Memory B cell (primary cell): ENCODE data around the gene UBALD1.
"Not testable (repeated sequence)": the region's sequence is repeated elsewhere in the genome, so short reads cannot be mapped to it uniquely, and the experiment has no call there.

ENCODE experiments used
- ATAC-seq: fragments of 150-1000 bp; cut with Tn5 transposase; 2 replicates; pipeline ENCODE4 v1.10.0; 2021; ENCODE audit warnings: low read depth, mild to moderate bottlenecking, moderate library complexity
- DNase-seq, 2 donors: peaks; one replicate each; pipeline ENCODE4 v3.0.0; 2022; ENCODE audit warnings: low spot score in 2 of 2
- H3K27ac Mint-ChIP-seq: one replicate; pipeline ENCODE4 v1.8.0; 2022; ENCODE audit warnings: mild to moderate bottlenecking, moderate library complexity, mixed read lengths
- H3K27me3 Mint-ChIP-seq: one replicate; pipeline ENCODE4 v1.8.0; 2022; ENCODE audit warnings: mixed read lengths
- H3K36me3 Mint-ChIP-seq: one replicate; pipeline ENCODE4 v1.8.0; 2022; ENCODE audit warnings: mild to moderate bottlenecking, mixed read lengths
- H3K4me1 Mint-ChIP-seq: one replicate; pipeline ENCODE4 v1.8.0; 2022; ENCODE audit warnings: mixed read lengths
- H3K4me3 Mint-ChIP-seq: one replicate; pipeline ENCODE4 v1.8.0; 2022; ENCODE audit warnings: mild to moderate bottlenecking, moderate library complexity, mixed read lengths
- H3K9me3 Mint-ChIP-seq: one replicate; pipeline ENCODE4 v1.8.0; 2022; ENCODE audit warnings: mixed read lengths

Gene UBALD1

DNA sequence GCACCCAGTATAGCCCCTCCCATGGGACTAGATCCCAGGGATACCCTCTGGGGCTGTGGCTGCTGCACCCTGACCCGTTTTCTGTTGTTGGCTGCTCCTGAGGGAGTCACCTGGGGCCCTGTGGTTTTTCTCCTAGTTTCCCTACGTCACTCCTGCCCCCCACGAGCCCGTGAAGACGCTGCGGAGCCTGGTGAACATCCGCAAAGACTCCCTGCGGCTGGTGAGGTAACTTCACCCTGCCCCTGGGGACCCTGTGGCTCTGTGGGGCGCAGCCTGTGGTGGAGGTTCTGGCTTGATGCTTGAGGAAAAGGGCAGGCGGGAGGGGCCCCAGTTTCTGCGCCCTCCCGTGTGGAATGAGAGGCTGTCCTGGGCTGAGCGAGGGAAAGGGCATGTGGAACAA, 37.1 kb upstream of the UBALD1 start:
- peak; percentile 26 to 35 for DNase-seq
- peaks cover 12% of the 10 kb centered on the region for H3K36me3 Mint-ChIP-seq
- peaks cover 17% of the 10 kb centered on the region for H3K4me1 Mint-ChIP-seq
- no peak overlapping the region for H3K27ac Mint-ChIP-seq
- H3K27me3 Mint-ChIP-seq: no peaks in the 10 kb centered on the region
- H3K9me3 Mint-ChIP-seq: no peaks in the 10 kb centered on the region
- H3K4me3 Mint-ChIP-seq: no peak overlapping the region
- ATAC-seq: peak; percentile 80

DNA sequence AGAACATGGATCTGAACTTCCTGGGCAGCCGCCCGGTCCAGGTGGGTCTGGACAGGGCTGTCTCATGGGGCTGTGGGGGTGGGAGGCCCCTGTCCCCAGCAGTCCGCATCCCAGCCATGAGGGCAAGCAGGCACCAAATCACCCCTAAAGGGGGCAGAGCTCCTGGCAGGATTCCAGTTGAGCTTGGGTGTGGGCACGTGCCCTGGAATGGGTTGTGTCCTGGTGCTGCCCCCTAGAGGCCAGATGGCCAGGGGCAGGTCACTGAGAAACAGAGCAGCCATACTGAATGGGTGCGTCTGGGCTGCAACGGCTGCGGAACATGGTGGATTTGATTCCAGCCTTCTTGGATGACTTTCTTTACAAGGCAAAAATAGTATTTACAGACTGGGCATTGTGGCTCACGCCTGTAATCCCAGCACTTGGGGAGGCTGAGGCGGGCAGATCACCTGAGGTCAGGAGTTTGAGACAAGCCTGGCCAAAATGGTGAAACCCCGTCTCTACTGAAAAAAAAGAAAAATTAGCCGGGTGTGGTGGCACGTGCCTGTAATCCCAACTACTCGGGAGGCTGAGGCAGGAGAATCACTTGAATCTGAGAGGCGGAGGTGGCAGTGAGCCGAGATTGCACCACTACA, 35.9 kb upstream of the UBALD1 start:
- H3K36me3 Mint-ChIP-seq: not testable (repeated sequence)

DNA sequence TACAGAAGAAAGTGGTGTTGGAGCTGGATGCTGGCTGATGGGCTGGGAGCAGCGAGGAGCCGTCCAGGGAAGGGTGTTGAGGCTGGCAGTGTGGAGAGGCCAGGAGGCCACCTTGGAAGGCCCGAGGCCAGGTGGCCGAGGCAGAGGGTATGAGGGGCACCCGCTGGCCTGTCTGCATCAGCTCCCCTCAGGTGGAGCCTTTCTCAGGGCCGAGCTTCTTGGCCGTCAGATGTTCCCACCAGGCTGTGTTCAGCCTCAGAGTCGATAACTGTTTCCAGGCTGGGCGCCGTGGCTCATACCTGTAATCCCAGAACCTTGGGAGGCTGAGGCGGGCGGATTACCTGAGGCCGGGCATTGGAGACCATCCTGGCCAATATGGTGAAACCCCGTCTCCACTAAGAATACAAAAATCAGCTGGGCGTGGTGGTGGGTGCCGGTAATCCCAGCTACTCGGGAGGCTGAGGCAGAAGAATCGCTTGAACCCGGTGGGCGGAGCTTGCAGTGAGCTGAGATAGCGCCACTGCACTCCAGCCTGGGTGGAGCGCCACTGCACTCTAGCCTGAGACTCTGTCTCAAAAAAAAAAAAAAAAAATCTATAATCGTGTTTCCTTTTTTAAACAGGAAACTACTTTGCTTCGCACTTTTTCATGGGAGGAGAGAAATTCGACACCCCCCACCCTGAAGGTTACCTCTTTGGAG, 35.2 kb upstream of the UBALD1 start:
- H3K4me3 Mint-ChIP-seq: no peak overlapping the region
- no peak overlapping the region for H3K27ac Mint-ChIP-seq
- ATAC-seq: no peak
- H3K27me3 Mint-ChIP-seq: no peaks in the 10 kb centered on the region
- no peak for DNase-seq
- H3K36me3 Mint-ChIP-seq: peaks cover 11% of the 10 kb centered on the region
- H3K9me3 Mint-ChIP-seq: no peaks in the 10 kb centered on the region
- H3K4me1 Mint-ChIP-seq: peaks cover 21% of the 10 kb centered on the region

More for the DNA sequence above, 35.9 kb upstream of the UBALD1 start:
- DNase-seq: peak; percentile 65 to 73
- not testable (repeated sequence) for H3K4me3 Mint-ChIP-seq, H3K27me3 Mint-ChIP-seq, H3K9me3 Mint-ChIP-seq, H3K27ac Mint-ChIP-seq
- H3K4me1 Mint-ChIP-seq: peaks cover 17% of the 10 kb centered on the region
- peak; percentile 73 for ATAC-seq

DNA sequence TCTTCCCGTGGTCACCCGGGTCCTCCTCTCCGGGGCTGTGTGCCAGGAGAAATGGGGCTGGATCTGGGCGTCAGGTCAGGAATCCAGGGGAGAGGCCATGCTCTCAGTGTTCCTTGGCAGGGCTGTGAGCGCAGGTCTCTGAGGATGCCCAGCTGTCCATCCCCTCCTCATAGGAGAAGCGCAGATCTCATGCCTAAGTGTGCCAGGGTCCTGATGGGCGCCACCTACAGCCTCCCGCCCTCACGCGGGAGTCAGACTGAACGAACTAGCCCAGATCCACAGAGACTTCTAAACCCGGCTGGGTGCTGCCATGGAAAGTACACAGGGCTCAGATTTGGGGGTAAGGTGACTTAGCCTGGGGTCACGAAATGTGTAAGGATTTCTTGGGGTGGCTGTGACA, 34.2 kb upstream of the UBALD1 start:
- Mint-ChIP-seq H3K4me1 (peaks cover 21% of the 10 kb centered on the region), H3K36me3 (peaks cover 11% of the 10 kb centered on the region), H3K27ac (peak overlapping the region; percentile 58), H3K27me3 (no peaks in the 10 kb centered on the region), H3K9me3 (no peaks in the 10 kb centered on the region), H3K4me3 (no peak overlapping the region)
- ATAC-seq (no peak), DNase-seq (no peak)

DNA sequence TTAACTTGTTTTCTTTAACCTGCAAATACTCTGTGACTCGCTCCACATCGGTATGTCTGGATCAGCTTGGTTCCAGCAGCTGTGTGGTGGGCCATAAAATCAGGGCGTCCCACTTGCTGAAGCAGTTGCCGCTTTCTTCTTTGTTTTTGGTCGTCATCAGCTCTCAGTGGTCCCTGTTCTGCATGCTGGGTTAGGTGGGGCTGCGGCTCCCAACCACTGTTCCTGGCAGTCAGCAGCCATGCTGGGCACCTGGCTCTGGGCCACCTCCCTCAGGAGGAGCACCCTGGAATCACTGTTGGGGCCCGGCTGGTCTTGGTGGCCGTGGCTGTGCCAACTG, 32.9 kb upstream of the UBALD1 start:
- Mint-ChIP-seq H3K36me3 (peaks cover 7% of the 10 kb centered on the region), H3K27ac (no peak overlapping the region), H3K4me3 (no peak overlapping the region), H3K4me1 (peaks cover 21% of the 10 kb centered on the region), H3K27me3 (no peaks in the 10 kb centered on the region), H3K9me3 (no peaks in the 10 kb centered on the region)
- DNase-seq: no peak
- no peak for ATAC-seq

DNA sequence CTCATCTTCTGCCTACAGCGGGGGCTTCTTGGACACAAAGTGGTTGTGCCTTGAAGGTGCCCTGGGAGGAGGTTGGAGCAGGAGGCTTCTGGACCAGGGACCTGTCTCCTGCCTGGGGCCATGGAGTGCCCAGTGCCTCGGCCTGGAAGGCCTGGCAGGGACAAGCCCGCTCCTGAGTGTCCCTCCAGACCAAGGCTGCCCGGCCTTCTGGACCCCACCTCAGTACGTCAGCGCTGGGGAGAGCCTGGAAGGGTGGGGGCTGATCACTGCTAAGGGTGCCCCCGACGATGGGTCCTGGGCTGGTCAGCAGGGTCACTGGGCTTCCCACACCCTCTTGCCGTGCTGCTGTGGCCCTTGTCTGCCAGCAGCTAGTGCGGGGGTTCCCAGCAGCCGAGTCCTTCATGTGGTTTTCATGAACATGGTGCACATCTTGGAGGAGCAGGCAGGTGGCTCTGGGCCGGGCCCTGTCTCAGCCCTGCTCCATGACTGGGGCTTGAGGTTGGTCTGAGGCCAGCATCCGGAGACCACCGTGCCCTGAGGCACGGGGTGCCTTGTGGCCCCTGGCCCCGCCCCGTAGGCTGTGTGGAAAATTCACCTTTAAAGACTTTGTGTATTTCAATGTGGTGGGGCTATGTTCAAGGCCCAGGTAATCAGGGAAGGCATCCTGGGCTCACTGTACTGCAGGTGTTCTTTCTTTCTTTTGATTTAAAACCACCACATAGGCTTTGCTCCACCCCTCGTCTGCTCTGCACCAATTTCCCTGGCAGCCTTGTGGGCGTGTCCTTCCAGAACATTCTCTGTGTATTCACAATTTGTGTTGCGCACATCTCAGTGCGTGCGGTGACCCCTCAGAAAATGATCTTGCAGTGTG, 32.3 kb upstream of the UBALD1 start:
- H3K27me3 Mint-ChIP-seq: no peaks in the 10 kb centered on the region
- no peak overlapping the region for H3K27ac Mint-ChIP-seq
- ATAC-seq (no peak), DNase-seq (no peak)
- no peaks in the 10 kb centered on the region for H3K9me3 Mint-ChIP-seq
- H3K4me3 Mint-ChIP-seq: no peak overlapping the region
- peaks cover 21% of the 10 kb centered on the region for H3K4me1 Mint-ChIP-seq
- H3K36me3 Mint-ChIP-seq: peaks cover 7% of the 10 kb centered on the region

DNA sequence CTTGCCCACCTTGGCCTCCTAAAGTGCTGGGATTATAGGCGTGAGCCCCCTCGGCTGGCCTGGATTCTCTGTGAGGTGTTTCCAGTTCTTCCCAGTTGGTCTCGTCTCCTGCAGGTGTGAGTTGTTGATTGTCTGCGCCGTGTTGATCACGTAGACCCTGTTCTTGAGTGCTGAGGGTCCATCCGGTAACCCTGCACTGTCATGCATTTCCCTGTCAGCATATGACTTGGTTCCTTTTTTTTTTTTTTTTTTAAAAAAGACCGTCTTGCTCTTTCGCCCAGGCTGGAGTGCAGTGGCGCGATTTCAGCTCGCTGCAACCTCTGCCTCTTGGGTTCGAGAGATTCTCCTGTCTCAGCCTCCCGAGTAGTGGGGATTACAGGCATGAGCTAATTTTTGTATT, 27.2 kb upstream of the UBALD1 start:
- no peaks in the 10 kb centered on the region for H3K9me3 Mint-ChIP-seq
- no peak overlapping the region for H3K4me3 Mint-ChIP-seq
- peaks cover 18% of the 10 kb centered on the region for H3K4me1 Mint-ChIP-seq
- no peak for ATAC-seq
- no peaks in the 10 kb centered on the region for H3K27me3 Mint-ChIP-seq
- no peak overlapping the region for H3K27ac Mint-ChIP-seq
- no peak for DNase-seq
- H3K36me3 Mint-ChIP-seq: peaks cover 4% of the 10 kb centered on the region

DNA sequence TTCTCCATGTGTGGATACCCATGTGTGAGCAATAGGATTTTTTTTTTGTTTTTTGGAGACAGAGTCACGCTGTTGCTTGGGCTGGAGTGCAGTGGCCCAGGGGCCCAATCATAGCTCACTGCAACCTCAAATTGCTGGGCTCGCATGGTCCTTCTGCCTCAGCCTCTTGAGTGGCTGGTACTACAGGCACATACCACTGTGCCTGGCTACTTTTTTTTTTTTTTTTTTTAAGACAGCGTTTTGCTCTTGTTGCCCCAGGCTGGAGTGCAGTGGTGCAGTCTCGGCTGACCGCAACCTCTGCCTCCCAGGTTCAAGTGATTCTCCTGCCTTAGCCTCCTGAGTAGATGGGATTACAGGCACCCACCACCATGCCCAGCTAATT, 26.6 kb upstream of the UBALD1 start:
- DNase-seq: no peak
- H3K4me1 Mint-ChIP-seq: peaks cover 18% of the 10 kb centered on the region
- H3K9me3 Mint-ChIP-seq: no peaks in the 10 kb centered on the region
- H3K27ac Mint-ChIP-seq: peak overlapping the region; percentile 13
- ATAC-seq: no peak
- no peaks in the 10 kb centered on the region for H3K27me3 Mint-ChIP-seq
- H3K4me3 Mint-ChIP-seq: no peak overlapping the region
- peaks cover 4% of the 10 kb centered on the region for H3K36me3 Mint-ChIP-seq

DNA sequence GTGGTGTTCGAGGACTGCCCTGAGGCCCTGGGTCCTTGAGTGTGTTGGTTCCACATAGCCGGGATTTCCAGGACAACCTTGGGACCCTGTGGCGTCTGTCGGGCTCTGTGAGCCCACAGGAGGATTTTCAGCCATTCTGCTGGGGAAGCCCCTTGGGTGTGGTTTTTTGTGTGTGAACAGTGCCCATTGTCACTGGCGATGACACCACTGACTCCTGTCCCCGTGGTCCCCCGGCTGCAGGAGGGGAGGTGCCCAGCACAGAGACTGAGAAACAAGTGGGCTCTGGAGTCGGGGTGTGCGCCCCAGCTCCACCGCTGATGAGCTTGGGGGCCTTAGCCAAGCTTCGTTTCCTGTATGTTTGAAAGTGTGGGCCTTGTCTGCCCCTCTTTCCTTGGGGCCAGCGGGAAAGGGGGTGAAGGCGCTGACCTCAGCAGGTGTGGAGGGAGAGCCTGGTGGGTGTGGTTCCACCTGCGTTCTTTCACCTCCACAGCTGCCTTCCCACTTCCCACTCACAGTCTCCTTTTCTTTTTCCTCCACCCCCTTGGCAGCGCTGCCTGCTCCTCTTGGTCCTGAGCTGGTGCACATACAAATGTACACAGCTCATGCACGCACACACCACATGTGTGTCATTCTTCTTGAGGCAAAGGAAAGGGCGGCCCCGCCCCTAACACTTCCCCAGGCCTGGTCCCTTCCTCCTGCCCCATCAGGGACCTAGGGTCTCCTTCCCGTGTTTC, 26.1 kb upstream of the UBALD1 start:
- Mint-ChIP-seq H3K4me1 (peaks cover 18% of the 10 kb centered on the region), H3K9me3 (no peaks in the 10 kb centered on the region), H3K4me3 (no peak overlapping the region), H3K27ac (peak overlapping the region; percentile 17), H3K36me3 (peaks cover 4% of the 10 kb centered on the region), H3K27me3 (no peaks in the 10 kb centered on the region)
- DNase-seq (no peak), ATAC-seq (no peak)

DNA sequence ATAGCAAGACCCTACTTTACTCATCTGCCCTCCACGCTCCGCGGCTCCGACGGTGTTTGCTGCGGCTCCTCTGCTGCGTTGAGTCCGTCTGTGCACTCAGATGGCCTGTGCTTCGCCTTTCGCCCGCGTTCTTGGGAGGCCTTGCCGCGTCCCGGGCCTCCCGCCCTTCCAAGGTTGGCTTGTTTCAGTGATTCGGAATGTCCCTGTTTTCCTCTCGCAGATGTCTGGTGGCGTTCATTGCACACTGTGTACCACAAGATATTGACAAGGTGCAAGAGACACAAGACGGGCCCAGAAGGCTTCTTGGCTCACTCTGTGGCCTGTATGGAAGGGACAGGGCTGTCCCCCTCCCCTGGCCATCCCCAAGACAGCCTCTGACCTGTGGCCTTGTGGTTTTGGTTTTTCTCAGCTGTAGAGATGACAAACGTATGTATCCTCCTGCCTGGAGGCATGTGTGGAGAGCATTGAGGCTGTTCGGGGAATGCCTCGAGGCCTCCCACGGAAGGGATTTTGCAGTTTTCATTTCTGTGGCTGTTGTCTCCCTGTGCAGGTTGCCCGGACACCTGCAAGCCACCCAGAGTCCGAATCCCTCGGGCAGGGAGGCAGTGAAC, 25.3 kb upstream of the UBALD1 start:
- DNase-seq: no peak
- Mint-ChIP-seq H3K4me3 (no peak overlapping the region), H3K27ac (peak overlapping the region; percentile 17), H3K4me1 (peaks cover 14% of the 10 kb centered on the region), H3K36me3 (peaks cover 2% of the 10 kb centered on the region), H3K9me3 (no peaks in the 10 kb centered on the region), H3K27me3 (no peaks in the 10 kb centered on the region)
- no peak for ATAC-seq

DNA sequence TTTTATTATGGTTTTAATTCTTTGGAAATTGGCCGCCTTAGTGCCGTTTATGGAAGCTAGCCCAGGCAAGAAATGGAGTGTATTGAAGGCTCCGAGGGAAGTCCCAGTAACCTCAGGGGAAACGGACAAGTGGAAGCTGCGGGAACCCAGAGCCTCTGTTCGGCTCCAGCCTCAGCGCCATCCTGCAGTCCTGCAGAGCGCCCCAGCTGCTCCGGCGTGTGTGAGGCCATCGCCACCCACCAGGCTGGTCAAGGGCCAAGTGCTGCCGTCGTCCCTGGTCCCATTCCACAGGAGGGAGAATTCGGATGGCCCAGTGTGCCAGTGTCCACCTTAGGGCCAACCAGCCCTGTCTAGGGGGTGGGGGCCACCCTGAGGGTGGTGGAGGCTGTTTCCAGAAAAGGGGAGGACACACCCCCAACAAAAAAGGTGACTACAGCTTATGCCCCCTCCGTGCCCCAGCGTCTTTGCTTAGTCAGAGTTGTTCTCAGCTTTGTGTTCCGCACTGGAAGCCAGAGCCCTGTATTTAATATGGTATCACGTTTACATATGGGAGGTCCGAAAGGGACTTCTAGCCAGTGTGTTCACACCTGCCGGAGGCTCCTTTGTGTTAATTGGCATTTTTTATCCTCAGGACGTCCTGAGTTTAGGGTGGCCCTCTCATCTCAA, 22.9 kb upstream of the UBALD1 start:
- ATAC-seq (no peak), DNase-seq (no peak)
- H3K4me1 Mint-ChIP-seq: peaks cover 14% of the 10 kb centered on the region
- H3K27ac Mint-ChIP-seq: no peak overlapping the region
- no peaks in the 10 kb centered on the region for H3K27me3 Mint-ChIP-seq
- peaks cover 2% of the 10 kb centered on the region for H3K36me3 Mint-ChIP-seq
- no peaks in the 10 kb centered on the region for H3K9me3 Mint-ChIP-seq
- H3K4me3 Mint-ChIP-seq: no peak overlapping the region

DNA sequence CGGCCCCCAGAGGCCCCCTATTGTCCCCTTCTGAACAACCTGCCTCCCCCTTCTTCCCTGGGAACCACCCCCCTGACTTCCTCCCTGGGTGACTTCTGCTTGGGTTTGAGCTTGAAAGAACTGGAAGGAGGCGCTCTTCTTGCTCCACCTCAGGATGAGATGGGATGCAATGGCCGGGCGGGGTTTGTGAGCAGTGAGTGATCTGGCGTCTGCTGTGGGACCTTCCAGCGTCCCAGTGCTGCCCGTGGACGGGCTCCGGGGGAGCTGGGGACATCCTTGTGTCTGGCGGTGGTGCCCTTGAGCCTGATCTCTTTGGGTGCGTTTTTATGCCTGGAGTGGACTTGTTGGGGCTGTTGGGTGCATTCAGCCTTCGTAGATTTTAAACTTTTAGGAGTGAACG, 21.5 kb upstream of the UBALD1 start:
- Mint-ChIP-seq H3K9me3 (no peaks in the 10 kb centered on the region), H3K27me3 (no peaks in the 10 kb centered on the region), H3K36me3 (peaks cover 2% of the 10 kb centered on the region), H3K4me1 (peaks cover 11% of the 10 kb centered on the region), H3K4me3 (no peak overlapping the region), H3K27ac (no peak overlapping the region)
- DNase-seq (no peak), ATAC-seq (no peak)

DNA sequence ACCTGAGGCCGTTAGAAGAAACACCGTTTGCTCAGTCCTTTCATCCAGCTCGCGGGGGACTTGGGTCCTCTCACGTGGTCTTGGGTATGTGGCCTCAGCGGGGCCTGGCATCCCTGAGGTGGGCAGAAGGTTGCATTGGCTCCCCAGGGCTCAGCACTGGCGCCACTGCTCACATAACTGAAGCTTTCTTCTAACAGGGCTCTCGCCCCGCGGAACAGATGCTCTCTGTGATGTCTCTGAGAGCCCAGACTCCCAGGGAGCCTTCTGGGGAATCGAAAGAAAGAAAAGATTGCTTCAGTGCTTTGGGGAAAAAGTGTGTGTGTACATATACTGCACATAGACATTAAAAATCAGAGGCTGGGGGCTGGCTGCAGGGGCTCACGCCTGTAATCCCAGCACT, 20.1 kb upstream of the UBALD1 start:
- Mint-ChIP-seq H3K36me3 (peaks cover 4% of the 10 kb centered on the region), H3K9me3 (no peaks in the 10 kb centered on the region), H3K4me1 (peaks cover 3% of the 10 kb centered on the region), H3K4me3 (no peak overlapping the region), H3K27me3 (no peaks in the 10 kb centered on the region), H3K27ac (no peak overlapping the region)
- DNase-seq: no peak
- ATAC-seq: no peak
